NCI-H2107 treated with DMSO at 0.1 percent for 48 hours (cell line): ENCODE measurements around the gene PNMA3.
"Not testable (repeated sequence)": the region's sequence is repeated elsewhere in the genome, so short reads cannot be mapped to it uniquely, and the experiment has no call there.

Experiments
- DNase-seq: peaks from one replicate; lab custom pipeline; 2025; ENCODE audit not compliant: unreplicated experiment; lab: John Stamatoyannopoulos, UW

PNMA3 gene, protein sequence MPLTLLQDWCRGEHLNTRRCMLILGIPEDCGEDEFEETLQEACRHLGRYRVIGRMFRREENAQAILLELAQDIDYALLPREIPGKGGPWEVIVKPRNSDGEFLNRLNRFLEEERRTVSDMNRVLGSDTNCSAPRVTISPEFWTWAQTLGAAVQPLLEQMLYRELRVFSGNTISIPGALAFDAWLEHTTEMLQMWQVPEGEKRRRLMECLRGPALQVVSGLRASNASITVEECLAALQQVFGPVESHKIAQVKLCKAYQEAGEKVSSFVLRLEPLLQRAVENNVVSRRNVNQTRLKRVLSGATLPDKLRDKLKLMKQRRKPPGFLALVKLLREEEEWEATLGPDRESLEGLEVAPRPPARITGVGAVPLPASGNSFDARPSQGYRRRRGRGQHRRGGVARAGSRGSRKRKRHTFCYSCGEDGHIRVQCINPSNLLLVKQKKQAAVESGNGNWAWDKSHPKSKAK

DNA sequence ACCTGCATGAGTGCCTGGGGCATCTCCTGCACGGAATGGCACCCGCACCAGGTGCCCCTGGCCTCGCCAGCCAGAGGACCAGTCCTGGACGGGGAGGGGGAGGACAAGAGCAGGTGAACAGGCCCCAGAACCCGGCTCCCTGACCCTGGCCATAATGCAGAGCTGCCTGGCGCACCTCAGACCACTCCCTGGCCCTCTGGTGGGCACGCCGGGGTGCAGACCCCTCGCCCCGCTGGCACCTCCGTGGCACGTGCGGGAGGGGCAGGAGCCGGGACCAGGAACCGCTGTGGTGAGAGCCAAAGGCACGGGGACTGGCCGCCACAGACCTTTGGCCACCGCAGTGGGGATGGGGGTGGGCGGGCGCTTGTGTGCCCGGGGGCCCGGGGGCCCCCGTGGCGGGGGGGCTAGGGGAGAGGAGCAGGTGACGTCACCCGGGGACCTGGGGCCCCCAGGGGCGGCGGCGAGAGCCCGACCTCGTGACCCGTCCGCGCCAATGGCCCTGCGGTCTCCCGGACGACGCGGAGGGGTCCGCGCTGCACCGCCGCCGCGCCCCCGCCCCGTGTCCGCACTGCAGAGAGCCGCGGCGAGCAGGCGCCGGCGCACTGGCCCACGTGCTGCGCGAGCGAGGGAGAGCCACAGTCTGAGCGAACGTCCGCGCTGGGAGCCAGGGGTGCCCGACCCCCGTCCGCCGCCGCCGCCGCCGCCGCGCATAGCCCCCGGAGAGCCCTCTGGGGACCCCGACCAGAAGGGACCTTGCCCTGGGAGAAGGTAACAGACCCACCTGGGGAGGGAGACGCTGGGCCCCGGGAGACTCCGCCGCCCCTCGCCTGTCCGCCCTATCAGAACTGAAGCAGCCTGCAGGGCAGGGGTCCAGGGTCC lies at the start of gene PNMA3:
Gene PNMA3, plus strand, starts transcription at position 600 of the 879 bp plus-strand sequence. CDS start 586 bp downstream, outside the sequence.
- DNase-seq, result no peak

DNA sequence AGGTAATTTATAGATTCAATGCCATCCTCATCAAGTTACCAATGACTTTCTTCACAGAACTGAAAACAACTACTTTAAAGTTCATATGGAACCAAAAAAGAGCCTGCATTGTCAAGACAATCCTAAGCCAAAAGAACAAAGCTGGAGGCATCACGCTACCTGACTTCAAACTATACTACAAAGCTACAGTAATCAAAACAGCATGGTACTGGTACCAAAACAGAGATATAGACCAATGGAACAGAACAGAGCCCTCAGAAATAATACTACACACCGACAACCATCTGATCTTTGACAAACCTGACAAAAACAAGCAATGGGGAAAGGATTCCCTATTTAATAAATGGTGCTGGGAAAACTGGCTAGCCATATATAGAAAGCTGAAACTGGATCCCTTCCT lies 39.1 kb upstream of the PNMA3 start:
- not testable (repeated sequence) for DNase-seq

DNA sequence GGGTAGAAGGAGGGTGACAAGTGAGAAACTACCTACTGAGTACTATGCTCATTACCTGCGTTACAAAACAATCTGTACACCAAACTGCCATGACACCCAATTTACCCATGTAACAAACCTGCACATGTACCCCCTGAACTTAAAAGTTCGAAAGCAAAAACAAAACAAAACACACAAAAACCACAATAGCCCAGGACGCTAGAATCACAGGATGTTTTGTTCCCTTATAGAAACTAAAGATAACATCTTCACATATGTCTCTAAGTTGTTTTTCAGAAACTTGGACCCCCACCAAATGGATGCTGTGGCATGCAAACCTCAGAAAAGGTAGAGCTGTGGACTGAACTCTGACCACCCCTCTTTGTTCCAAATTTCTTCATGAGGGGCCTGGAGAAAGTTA lies 37.1 kb upstream of the PNMA3 start:
- DNase-seq, result no peak

DNA sequence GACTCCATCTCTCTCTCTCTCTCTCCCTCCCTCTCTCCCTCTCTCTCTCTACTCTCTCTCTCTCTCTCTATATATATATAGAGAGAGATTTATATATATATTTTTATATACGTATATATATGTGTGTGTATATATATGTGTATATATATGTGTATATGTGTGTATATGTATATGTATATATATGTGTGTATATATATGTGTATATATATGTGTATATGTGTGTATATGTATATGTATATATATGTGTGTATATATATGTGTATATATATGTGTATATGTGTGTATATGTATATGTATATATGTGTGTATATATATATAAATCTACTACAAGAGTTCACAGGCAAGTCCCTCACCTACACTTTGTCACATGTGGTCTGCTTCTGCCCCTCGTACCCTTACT lies 29.8 kb upstream of the PNMA3 start:
- DNase-seq, result not testable (repeated sequence)

DNA sequence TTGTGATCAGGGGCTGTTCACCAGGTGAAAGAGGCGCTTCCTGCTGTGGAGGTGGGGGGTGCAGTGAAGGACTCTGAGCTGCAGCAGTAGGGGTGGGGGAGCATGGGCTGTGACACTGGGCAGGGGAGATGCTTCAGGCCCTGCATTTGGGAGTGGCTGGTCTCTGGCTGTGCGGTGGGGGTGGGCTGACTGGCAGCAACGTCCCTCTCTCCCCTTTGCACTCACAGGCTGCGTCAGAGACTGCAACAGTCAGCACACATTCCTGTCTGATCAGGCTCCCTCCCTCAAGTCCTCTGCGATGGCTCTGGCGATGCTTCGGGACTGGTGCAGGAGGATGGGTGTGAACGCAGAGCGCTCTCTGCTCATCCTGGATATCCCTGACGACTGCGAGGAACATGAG lies 27.8 kb upstream of the PNMA3 start:
- not testable (repeated sequence) for DNase-seq

DNA sequence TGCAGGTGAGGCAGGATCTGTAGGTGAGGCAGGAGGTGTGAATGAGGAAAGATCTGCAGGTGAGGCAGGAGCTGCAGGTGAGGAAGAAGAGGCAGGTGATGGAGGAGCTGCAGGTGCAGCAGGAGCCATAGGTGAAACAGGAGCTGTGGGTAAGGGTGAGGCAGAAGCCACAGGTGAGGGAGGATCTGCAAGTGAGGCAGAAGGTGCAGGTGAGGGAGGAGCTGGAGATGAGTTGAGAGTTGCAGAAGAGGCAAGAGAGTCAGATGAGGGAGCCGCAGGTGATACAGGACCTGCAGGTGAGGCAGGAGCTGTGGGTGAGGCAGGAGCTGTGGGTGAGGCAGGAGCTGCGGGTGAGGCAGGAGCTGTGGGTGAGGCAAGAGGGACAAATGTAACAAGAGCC lies 27.1 kb upstream of the PNMA3 start:
- DNase-seq, result peak; percentile 24

DNA sequence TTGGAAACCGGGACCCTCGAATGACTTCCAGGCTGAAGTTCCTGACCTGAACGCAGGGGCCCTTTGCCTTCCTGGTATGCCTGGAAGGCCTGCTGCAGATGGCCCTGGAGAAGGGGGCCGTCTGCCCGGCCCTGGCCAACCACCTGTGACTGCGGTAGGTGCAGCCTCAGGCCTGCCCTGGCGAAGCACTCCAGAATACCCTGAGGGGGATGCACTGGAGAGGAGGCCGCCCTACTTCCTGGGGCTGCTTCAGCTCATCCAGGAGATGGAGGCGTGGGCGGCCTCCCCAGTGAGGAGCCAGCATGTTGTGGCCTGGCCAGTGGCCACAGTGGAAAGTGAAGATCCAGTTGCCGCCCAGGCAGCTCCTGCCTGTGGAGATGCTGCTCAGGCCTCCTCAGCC lies 26.4 kb upstream of the PNMA3 start:
- no peak for DNase-seq

DNA sequence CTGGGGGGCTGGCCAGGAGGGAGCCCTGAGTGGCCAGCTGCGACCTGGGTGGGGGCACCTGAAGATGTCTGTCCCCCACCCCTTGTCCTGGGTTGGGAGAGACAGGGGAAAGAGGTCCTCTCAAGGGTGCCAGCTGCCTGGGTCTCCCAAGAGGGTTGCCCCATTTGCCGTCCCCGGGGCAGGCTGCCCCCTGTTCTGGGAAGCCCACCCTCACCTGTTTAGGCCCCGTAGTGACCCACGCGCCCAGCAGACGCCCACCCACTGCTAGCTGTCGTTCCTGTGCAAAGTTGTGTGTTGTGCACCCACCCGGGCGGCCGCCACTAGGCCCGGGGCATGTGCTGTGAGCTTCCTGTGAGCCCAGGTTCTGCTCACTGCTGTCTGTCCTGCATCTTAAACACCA lies 25.5 kb upstream of the PNMA3 start:
- DNase-seq, result no peak

DNA sequence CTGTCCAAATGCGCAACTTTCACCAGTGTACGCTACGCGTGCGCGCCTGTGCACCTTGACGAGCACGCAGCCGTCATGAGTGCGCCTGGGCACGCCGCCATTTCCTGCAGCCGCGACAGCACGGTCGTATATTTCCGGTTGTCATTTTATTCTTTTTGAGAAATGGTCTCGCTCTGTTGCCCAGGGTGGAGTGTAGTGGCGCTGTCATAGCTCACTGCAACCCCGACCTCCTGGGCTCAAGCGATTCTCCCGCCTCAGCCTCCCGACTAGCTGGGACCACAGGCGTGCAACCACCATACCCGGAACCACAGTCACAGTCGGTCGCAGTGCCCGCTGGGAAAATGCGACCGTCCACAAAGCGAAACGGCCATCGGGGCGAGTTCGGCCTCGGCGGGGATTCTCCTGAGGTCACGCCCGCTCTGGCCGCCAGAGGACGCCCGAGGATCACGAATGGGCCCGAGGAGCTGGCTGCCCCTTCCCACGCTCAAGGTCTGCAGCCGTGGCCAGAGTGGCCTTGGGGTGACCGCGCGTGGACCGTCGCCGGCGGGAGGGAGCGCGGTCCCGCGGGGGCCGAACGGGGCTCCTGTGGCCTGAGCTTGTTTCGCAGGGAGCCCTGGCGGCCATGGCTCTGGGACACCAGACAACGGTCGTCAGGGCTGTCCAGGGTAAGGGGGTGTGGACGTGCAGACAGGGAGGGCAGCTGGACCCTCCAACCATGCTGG lies 23.7 kb upstream of the PNMA3 start:
- peak; percentile 30 for DNase-seq

DNA sequence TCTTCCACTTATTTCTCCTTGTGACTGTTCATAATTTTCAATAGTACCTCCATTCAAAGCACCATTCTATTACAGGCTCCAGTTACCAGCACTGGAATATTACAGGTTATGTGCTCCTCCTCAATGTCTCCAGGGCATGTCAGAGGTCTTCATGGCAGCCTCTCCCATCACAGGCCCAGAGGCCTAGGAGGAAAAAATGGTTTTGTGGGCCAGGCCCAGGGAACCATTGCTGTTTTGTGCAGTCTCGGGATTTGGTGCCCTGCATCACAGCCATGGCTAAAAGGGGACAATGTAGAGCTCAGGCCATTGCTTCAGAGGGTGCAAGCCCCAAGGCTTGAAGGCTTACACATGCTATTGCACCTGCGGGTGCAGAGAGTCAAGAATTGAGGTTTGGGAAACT lies 7.2 kb upstream of the PNMA3 start:
- no peak for DNase-seq

DNA sequence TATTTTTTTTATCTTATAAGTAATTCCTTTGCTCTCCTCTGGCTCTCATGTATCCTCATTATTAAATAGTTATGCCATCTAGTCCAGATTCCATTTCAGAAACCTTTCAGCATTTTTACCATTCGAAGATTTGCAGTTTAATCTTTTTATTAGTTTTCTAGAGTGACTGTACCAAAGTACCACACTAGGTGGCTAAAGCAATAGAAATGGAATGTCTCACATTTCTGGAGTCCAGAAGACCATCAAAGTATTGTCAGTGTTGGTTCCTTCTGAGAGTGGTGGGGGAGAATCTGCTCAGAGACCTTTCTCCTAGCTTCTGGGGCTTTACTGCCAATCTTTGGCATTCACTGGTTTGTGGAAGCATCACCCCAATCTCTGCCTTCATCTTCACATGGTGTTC lies 3.7 kb upstream of the PNMA3 start:
- DNase-seq, result no peak

DNA sequence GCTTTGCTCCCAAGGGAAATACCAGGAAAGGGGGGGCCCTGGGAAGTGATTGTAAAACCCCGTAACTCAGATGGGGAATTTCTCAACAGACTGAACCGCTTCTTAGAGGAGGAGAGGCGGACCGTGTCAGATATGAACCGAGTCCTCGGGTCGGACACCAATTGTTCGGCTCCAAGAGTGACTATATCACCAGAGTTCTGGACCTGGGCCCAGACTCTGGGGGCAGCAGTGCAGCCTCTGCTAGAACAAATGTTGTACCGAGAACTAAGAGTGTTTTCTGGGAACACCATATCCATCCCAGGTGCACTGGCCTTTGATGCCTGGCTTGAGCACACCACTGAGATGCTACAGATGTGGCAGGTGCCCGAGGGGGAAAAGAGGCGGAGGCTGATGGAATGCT lies 1.0 kb downstream of the PNMA3 start:
- peak; percentile 86 for DNase-seq

DNA sequence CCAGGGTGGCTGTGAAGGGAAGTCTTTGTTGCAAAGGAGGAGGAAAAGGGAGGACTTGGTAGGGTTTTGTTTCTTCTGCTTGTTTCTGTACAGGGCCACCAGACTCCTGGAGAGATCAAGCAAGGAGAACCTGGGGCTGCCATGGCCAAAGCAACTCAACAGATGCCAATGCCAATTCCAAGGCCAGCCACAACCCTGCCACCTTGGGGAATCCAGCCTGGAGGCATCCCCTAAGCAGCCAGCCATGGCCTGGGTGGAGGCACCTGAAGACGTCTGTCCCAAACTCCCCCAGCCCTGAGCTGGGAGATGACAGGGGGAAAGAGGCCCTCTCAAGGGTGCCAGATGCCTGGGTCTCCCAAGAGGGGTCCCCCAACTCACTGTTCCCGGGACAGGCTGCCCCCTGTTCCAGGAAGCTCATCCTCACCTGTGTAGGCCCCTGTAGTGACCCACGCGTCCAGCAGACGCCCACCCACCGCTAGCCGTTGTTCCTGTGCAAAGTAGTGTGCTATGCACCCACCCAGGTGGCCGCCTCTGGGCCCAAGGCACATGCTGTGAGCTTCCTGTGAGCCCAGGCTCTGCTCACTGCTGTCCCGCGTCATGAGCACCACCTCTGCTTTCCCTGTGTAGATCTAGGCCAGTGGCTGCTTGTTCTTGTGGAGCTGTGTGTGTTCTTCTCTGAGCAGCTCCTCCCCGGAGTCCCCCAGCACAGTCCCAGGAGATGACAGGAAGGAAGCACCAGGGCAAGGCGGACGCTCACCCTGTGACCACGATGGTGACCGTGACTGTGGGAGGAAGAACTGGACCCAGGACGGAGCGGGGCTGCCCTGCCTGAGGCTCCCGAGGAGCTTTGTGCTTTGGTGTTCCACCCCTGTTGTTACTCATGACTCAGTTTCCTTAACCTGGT lies 3.2 kb downstream of the PNMA3 start:
- no peak for DNase-seq

DNA sequence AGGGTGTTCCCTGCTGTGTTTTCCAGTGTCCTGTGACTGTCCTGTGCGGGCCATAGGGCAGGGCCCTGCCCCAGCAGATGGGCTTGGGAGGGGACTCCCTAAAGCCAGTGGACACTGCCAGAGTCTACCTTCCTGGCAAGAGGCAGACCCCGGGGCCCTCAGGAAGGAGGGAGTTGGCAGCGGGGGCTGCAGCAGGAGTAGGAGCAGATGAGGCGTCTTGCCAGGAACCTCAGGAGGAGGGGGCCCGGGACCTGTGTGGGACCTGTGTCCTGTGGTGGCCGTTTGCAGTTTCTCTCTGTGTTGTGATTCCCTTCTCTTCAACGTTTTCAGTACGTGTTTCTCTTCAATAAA lies 3.8 kb downstream of the PNMA3 start:
- no peak for DNase-seq

DNA sequence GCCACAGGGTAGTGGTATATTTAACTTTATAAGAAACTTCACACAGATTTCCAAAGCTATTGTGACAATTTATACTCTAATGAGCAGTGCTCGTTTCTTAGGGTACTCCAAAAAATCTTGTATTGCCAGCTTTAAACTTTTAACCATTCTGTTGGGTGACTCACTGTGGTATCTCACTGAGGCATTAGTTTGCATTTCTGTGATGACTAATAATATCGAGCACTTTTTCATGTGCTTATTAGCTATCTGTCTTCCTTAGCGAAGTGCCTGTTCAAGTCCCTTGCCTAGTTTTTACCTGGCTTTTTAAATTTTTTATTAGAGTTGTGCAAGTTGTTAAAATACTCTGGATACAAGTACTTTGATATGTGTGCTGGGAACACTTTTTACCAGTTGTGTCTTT lies 5.5 kb downstream of the PNMA3 start:
- DNase-seq, result no peak

DNA sequence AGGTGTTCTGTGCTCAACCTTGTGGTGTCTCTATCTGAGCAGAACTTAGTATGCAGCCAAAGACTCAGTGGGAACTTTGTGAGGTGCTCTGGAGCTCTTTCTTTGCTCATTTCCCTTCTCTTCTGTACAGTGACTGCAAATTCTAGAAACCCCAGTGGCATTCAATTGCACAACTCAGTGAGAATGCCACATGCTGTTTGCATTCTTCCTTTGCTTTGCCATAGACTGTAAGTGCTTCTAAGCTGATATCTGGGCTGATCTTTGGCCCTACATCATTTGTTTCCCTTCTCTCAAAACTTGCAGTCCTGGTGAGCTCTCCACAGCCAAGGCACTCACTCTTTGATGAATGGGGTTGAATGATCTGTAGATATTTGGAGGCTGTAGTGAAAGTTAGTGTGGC lies 7.0 kb downstream of the PNMA3 start:
- DNase-seq, result peak; percentile 22

DNA sequence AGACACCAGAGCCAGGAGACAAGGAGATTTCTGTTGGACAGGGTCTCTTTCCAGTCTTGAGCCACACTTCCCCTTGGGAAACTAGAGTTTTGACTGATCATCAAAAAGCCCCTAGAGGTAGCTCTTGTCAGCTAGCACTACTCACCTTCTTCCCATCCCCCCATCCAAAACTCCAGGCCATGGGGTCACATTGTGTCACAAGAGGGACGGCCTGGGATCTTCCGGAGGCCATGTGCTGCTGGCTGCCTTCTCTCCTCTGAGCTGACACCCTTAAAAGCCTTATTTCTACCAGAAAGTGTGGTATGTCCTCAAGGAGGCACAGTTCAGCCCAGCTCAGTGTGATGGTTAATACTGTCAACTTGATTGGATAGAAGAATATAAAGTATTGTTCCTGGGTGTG lies 7.8 kb downstream of the PNMA3 start:
- no peak for DNase-seq

DNA sequence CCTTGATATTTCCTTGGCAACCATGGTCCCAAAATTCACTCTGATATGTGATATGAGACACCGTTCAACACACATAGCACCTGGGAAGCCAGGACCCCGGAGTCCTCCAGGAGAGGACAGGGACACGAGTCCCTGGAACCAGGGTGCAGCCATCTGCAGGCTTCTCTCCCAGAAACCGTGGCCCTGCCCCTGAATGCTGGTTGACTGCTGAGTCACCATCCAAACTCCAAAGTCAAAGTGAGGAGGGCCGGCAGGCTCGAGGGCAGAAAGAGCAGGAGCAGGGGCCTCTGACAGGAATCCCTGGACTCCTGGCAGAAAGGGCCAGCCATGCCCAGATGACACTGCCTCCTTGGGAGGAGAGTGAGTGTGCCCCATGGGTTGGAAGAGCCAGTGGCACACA lies 9.1 kb downstream of the PNMA3 start:
- DNase-seq, result no peak

DNA sequence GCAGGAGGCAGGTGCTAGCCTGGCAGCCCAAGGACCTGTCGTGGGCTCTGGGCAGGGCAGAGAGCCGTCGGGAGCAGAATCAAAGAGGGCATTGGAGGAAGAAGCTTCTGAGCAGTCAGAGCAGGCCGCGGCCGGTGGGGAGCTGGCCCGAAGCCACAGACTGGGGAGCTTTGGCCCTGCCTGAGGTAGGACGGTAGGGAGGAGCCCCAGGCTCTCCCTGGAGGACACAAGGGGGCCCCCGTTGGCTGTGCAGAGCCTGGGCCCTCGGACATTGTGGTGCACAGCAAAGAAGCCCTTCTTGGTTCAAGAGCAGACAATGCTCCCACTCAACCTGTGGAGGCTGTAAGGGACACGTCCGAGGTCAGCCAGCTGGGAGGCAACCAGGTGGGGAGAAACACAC lies 10.1 kb downstream of the PNMA3 start:
- not testable (repeated sequence) for DNase-seq

DNA sequence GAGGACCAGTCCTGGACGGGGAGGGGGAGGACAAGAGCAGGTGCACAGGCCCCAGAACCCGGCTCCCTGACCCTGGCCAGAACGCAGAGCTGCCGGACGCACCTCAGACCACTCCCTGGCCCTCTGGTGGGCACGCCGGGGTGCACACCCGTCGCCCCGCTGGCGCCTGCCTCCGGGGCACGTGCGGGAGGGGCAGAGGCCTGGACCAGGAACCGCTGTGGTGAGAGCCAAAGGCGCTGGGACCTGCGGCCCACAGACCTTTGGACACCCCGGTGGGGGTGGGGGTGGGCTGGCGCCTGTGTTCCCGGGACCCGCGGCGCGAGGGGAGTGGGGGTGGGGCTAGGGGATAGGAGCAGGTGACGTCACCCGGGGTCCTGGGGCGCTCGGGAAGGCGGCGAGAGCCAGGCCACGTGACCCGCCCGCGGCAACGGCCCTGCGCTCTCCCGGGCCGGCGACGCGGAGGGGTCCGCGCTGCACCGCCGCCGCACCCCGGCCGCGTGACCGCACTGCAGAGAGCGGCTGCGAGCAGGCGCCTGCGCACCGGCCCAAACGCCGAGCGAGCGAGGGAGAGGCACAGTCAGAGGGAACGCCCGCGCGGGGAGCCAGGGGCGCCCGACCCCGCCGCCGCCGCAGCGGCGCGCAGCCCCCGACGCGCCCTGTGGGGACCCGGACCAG lies 15.8 kb downstream of the PNMA3 start, which contains the start of gene PNMA6A:
Gene PNMA6A, plus strand, starts transcription at position 546 of the 675 bp plus-strand sequence. CDS start 609 bp downstream, outside the sequence.
- not testable (repeated sequence) for DNase-seq
